HG03460 (cell line): ENCODE data around the gene FAM83F.

Experiments used
- ATAC-seq: cut with Tn5 transposase; IDR thresholded peaks from one replicate; pipeline ENCODE4 v1.9.1; 2021; ENCODE audit not compliant: unreplicated experiment

FAM83F gene

GRCh38 chr22:39965748-39966147, 29.0 kb upstream of the FAM83F start:
- ATAC-seq = no peak

DNA sequence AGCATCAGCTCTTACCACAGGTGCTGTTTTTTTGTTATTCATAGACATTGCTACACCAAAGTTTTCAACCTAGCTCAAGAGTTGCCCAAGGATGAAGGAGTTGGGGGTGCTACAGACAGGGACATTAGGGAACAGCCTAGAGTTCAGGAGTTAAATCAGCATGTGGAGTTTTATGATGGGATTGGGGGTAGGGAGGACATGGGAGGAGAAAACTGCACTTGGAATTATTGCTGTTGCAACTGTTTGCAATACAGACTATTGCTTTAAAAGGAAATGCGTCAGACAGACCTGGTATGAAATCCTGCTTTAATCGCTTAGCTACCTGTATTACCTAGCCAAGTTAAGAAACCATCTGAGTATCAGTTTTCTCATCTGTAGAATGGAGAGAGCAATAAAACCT, 28.3 kb upstream of the FAM83F start:
- ATAC-seq = no peak

GRCh38 chr22:39967103-39967829, 27.5 kb upstream of the FAM83F start:
- ATAC-seq = no peak

GRCh38 chr22:39967996-39968972, 26.5 kb upstream of the FAM83F start:
- ATAC-seq = no peak

GRCh38 chr22:39970742-39971141, 24.0 kb upstream of the FAM83F start:
- ATAC-seq = no peak

DNA sequence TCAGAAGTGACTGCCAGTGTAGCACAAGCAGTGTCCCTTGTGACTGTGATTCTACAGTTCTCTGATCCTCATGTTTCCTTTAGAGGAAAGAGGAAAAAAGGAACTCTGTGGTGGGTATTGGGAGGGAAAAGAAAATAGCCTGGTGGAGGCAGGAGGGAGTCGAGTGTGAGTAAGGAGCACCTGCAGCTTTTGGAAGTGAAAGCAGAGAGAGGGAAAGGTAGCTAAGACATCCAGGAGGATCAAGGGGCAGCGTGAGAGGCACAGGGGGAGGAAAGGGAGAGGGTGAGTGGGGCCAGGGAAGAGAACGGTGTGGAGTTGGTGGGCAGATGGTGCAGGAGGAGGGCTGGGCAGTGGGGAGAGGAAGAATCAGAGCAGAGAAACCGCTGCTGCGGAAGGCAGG, 22.1 kb upstream of the FAM83F start:
- no peak for ATAC-seq

DNA sequence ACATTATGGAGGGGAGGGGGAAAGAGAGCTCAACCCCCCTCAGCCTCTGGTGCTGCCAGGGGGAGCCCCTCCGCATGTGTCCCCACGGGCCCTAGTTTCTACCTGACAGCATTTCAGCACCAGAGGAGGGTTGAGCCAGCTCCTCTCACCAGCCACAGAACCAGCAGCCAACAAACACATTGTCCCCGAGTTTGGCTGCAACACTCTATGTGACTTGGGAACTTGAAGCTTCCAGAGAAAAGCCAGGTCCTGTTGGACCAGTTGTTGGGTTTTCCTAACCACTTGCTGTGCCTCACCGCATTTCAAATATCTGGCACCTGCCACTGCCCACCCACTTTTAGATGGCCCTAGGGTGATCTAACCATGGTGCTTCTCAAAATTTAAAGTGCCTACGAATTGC, 21.1 kb upstream of the FAM83F start:
- ATAC-seq = no peak

GRCh38 chr22:39974065-39974464, 20.7 kb upstream of the FAM83F start:
- ATAC-seq = no peak

DNA sequence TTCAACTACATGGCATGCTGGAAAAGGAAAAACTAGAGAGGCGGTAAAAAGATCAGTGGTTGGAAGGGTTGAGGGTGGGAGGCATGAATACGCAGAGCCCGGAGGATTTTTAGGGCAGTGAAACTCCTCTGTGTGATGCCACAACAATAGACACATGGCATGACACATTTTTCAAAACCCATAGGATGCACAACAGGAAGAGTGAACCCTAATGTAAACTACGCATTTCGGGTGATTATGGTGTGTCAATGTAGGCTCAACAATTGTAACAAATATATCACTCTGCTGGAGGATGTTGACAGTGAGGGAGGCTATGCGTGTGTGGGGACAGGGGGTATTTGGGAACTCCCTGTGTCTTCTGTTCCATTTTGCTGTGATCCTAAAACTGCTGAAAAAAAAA, 15.7 kb upstream of the FAM83F start:
- ATAC-seq = no peak

DNA sequence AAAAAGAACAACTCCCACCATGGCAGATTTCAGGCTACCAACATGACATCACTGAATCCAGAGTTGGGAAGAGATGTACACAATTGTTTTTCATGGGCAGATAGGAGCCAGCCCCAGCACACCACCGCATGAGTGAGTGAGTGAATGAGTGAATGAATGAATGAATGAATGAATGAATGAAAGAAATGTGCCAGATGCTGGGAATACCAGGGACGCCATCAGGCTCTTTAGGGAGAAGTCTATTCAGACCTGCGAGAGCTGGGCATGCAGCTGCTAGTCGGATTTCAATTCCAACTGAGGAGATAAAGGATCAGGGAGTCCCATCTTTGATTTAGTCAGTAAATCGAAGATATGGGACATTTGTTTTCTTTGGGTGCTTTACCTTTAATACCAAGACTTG, 15.3 kb upstream of the FAM83F start:
- ATAC-seq = no peak

DNA sequence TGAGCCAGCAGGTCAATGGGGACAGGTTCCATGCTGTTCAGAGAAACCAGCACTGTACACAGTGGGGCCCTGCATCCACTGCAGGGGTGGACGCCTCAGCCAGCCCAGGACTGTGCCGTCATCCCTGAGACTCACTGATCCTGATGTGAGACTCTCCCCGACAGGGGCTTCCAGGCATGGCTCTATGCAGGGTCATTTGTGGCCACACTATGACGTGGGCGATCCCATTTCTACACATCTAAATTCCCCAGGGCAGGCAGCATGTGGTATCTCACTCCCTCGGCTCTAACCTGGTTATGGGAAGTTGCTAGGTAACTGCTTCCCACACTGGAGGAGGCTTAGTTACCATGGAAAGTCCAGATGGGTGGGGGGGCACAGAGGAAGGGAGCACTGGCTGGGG, 14.2 kb upstream of the FAM83F start:
- ATAC-seq = no peak

- ATAC-seq = no peak
These were observed 11.4 kb upstream of the FAM83F start for GRCh38 chr22:39983346-39983745.

DNA sequence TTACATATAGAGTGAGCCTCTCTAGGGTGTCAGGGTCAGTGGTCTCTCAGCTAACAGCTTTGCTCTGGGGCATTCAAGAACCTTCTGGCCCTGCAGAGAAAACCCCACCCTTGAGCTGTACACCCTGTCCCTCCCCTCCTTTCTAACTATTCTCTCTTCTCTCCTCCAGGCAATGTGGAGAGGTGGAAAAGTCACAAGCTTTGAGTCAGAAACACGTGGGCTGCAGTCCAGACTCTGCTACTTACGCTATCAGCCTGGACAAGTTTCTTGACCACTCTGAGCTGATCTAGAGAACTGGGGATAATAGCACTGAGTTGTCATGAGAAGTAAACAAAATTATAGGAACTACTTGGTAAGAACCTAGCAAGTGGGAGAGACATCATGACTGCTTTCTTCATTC, 10.7 kb upstream of the FAM83F start:
- ATAC-seq = no peak

DNA sequence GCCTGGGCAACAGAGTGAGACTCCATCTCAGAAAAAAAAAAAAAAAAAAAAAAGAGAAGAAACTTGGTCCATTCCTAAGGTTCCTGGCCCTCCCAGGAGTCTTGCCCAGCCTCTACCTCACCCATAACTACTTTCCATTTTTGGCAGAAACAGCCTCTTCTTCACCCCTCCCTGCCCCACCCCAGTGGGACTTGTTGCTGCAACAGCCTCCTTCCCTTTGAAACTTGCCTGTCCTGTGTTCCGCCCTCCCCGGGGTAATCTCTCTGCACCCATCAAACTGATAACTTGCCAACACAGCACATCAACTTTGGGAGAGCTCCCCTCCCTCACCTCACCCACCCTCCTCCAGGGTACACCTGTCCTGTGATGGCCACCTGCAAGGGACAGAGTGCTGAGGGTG, 10.0 kb upstream of the FAM83F start:
- no peak for ATAC-seq

DNA sequence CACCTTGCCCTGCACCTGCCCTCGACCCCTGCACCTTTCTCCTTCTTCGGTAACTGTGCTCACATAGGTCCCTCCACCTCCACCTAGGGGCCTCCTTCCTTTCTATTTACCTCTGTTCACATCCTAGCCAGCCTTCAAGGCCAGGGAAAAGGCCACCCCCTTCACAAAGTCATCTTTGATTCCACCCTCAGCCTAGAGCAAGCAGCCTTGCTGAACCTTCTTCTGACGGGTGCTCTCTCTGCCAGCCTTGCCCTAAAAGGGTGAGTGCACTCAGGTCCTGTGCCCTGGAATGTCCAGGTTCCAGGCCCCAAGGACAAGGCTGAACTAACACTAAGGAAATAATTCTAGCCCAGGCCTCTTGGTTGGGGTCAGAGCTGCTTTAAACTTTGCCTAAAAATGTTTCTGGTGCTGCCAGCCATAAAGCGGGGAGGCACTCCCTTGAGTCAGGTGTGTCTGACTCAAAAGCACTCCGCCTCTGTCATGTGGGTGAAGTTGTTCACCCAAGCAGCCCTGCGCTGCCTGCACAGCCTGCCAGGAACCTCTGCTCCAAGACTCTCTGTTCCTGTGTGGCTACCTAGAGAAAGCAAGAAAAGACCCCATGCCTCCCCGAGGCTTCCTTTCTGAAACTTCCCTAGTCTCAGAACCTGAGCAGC, 9.2 kb upstream of the FAM83F start:
- no peak for ATAC-seq

DNA sequence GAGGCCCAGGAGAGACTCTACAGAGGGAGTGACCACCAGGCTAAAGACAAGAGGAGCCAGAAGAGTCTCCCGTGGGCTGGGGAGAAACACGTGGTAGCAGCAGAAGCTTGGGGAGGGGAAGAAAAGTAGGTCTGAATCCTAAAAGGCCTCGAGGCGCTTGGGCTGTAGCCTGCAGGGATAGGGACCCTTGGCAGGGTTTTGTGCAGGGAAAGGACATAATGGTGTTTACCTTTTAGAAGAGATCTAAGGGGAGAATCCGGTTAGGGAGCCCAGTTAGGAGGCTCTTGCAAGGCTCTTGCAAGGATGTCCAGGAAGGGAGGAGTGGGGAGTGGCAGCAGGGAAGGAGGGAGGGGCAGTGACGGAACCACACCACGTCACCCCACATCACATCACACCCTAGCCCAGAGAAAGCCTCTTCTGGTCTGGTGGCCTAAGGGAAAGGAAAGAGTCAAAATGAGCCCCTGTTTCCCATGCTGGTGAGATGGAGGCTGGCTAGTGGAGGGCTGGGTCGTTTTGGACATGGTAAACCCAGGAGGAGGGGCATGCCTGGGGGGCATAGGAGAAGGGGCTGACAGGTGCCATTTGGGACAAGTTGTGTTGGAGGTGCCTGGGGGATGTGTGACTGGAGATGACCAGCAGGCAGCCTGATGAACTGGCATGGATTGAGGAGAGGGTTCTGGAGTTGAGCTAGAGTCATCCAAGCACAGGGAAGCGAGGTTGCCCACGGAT, 6.2 kb upstream of the FAM83F start:
- ATAC-seq = no peak

DNA sequence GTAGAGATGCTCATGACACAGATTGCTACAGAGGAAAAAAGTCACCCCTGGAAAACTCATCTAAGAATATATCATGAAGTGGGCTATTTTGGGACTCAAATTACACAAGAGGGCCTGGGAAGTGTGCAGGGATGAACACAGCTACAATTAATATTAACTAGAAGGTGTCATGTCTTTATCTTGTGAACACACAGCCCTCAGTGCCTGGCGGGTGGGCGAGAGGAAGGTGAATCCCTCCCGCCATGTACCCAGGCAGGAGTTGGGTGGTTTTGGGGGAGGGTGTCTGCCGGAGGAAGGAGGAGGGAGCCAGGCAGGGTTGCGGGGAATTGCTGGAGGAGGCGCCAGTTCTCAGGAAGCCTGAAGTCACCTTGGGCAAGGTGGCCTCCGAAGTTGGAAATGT, 5.1 kb upstream of the FAM83F start:
- no peak for ATAC-seq

- no peak for ATAC-seq
These were observed 4.1 kb upstream of the FAM83F start for GRCh38 chr22:39990686-39991085.

DNA sequence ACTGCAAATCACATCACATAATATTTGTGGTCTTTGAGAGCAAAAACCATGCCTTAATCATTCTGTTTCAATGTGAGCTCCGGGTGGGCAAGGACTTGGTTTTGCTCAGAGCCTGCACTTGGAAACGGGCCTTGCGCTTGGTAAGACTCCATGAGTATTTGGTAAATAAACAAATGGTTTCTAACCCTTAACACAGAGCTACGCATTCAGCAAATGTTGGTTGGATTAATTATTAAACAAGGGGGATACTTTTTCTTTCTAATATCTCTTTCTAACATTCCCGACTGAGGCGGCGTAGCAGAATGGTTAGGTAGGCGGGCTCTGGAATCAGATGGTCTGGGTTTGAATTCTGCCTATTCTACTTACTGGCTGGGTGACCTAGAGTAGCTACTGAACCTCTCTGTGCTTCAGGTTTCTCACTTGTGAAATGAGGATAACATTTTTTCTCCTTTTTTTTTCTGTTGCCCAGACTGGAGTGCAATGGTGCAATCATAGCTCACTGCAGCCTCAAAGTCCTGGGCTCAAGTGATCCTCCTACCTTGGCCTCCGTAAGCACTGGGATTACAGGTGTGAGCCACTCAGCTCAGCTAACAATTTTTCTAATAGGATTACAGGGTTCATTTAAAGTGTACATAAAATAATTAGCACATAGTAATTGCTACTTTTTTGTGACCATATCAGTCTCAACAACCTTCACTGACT, 3.4 kb upstream of the FAM83F start:
- ATAC-seq = no peak

GRCh38 chr22:39992088-39992826, 2.5 kb upstream of the FAM83F start:
- no peak for ATAC-seq
